Body of pancreas (tissue), 4 donors: ENCODE data around the gene COA8.

Source experiments
- CTCF ChIP-seq, 7 experiments: fragments of 450-650 bp in 4 of 7; fragments of 200-600 bp in 3 of 7; sonication (generic) in 3 of 7; IDR thresholded peaks; one replicate each; pipeline ENCODE4 v1.5.1; 2016 to 2019; ENCODE audit warnings: antibody characterized with exemption in 7 of 7
- POLR2A ChIP-seq, 3 donors: fragments of 450-650 bp; IDR thresholded peaks; one replicate each; pipeline ENCODE4 v1.6.1; 2016; ENCODE audit warnings: antibody characterized with exemption in 3 of 3, mild to moderate bottlenecking in 2 of 3

GRCh38 chr14:103536693-103537092 is 26.1 kb upstream of the COA8 start:
- TF ChIP-seq CTCF (IDR thresholded peaks at IDR 0.05), result no peak
- TF ChIP-seq POLR2A (IDR thresholded peaks at IDR 0.05), result no peak
